Breast epithelium (tissue), 4 donors: ENCODE data around the gene RABEPK. TPM values are rescaled to one million over a fixed set of nuclear protein-coding genes. Genes with fewer than 3 reads are reported as not detected.
"Not testable (repeated sequence)": the region's sequence is repeated elsewhere in the genome, so short reads cannot be mapped to it uniquely, and the experiment has no call there.

Experiments used
- DNase-seq, 2 donors: peaks; one replicate each; pipeline ENCODE4 v3.0.0-alpha.2; 2019; ENCODE audit warnings: low spot score in 2 of 2
- H3K27ac ChIP-seq, 2 donors: fragments of 200-600 bp; sonication (generic) in 1 of 2; one replicate each; pipeline ENCODE4 v1.5.1; 2016 to 2019; ENCODE audit warnings: mild to moderate bottlenecking in 1 of 2
- H3K27me3 ChIP-seq, 2 donors: fragments of 200-600 bp; sonication (generic) in 1 of 2; one replicate each; pipeline versions ENCODE4 v1.5.1 to v1.6.0; 2017 to 2019; ENCODE audit warnings: control low read depth in 1 of 2, mild to moderate bottlenecking in 1 of 2
- H3K36me3 ChIP-seq: fragments of 200-600 bp; one replicate; pipeline ENCODE4 v1.5.1; 2019
- H3K4me1 ChIP-seq, 2 donors: fragments of 200-600 bp; sonication (generic); one replicate each; pipeline ENCODE4 v1.5.1; 2016 to 2019; ENCODE audit warnings: control low read depth in 1 of 2
- H3K4me3 ChIP-seq, 3 donors: fragments of 200-600 bp; sonication (generic); 1 replicate in 2 of 3; 2 replicates in 1 of 3; pipeline ENCODE4 v1.5.1; 2016 to 2019; ENCODE audit warnings: mild to moderate bottlenecking in 3 of 3, moderate library complexity in 2 of 3
- H3K9me3 ChIP-seq, 2 donors: fragments of 200-600 bp; sonication (generic) in 1 of 2; one replicate each; pipeline ENCODE4 v1.5.1; 2016 to 2019; ENCODE audit warnings: control low read depth in 1 of 2
- POLR2A ChIP-seq: fragments of 450-650 bp; IDR thresholded peaks from one replicate; pipeline ENCODE4 v1.6.1; 2016; ENCODE audit warnings: antibody characterized with exemption, mild to moderate bottlenecking, moderate library complexity
- POLR2AphosphoS5 ChIP-seq, 3 donors: sonication (generic); formaldehyde crosslinking; IDR thresholded peaks; one replicate each; pipeline ENCODE4 v1.6.1; 2017; ENCODE audit warnings: antibody characterized with exemption in 3 of 3
- intact Hi-C: fragments of 100-400 bp; cut with DNase I; formaldehyde crosslinking; loops from one replicate; pipeline ENCODE4 v1.15.1; 2023; ENCODE audit warnings: low total_unique reads
- total RNA-seq, 3 donors: library from RNA; depleted of rRNA; stranded (reverse); fragments of >200 nt; gene quantifications; one replicate each; pipeline ENCODE4 v1.1.0, GENCODE V29; 2016
- TF ChIP-seq, protein P1 (sequence below), 3 donors: fragments of 450-650 bp; IDR thresholded peaks; one replicate each; pipeline ENCODE4 v1.5.1; 2016 to 2017; ENCODE audit warnings: antibody characterized with exemption in 3 of 3, mild to moderate bottlenecking in 3 of 3, moderate library complexity in 3 of 3

Gene RABEPK
- total RNA-seq, 3 donors from 2014 or later, result 14.0 to 25.6 (median 17.9) TPM

- H3K27me3 ChIP-seq, result no peaks in the 10 kb centered on the region
- no peak overlapping the region for H3K4me3 ChIP-seq
- no peak for DNase-seq
- H3K4me1 ChIP-seq, result peaks cover 0 to 7% of the 10 kb centered on the region in 2 donors
- no peak overlapping the region for H3K27ac ChIP-seq
- TF ChIP-seq POLR2A (no peak), POLR2AphosphoS5 (IDR thresholded peaks at IDR 0.05) (no peak)
- TF ChIP-seq, protein P1, sequence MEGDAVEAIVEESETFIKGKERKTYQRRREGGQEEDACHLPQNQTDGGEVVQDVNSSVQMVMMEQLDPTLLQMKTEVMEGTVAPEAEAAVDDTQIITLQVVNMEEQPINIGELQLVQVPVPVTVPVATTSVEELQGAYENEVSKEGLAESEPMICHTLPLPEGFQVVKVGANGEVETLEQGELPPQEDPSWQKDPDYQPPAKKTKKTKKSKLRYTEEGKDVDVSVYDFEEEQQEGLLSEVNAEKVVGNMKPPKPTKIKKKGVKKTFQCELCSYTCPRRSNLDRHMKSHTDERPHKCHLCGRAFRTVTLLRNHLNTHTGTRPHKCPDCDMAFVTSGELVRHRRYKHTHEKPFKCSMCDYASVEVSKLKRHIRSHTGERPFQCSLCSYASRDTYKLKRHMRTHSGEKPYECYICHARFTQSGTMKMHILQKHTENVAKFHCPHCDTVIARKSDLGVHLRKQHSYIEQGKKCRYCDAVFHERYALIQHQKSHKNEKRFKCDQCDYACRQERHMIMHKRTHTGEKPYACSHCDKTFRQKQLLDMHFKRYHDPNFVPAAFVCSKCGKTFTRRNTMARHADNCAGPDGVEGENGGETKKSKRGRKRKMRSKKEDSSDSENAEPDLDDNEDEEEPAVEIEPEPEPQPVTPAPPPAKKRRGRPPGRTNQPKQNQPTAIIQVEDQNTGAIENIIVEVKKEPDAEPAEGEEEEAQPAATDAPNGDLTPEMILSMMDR (IDR thresholded peaks at IDR 0.05), result no peak
- no peaks in the 10 kb centered on the region for H3K36me3 ChIP-seq
- no peaks in the 10 kb centered on the region for H3K9me3 ChIP-seq
- intact Hi-C loops, result no loop called here
These were observed 39.6 kb upstream of the RABEPK start for GRCh38 chr9:125160750-125161149.

DNA sequence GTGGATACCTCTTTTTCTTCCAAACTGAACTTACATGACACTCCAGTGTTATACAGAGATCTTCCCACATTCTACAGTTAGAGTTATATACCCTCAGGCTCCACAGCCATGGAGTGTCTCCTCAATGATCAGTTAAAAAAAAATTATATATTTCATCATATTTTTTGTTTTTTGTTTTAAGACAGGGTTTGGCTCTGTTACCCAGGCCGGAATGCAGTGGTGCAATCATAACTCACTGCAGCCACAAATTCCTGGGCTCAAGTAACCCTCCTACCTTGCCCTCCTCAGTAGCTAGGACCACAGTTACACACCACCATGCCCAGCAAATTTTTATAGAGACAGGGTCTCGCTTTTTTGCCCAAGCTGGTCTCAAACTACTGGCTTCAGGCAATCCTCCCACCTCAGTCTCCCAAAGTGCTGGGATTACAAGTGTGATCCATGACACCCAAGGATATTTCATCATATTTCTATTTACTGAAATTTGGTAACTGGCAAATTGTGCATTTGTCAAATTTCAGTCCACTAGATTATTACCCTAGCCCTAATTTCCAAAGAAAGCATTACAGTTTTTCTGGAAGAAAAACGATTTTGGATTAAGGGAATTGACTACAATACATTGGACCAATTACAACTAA lies 38.9 kb upstream of the RABEPK start:
- Histone ChIP-seq H3K27me3 (no peaks in the 10 kb centered on the region), H3K36me3 (no peaks in the 10 kb centered on the region), H3K4me3 (no peak overlapping the region), H3K9me3 (no peaks in the 10 kb centered on the region), H3K4me1 (peaks cover 0 to 7% of the 10 kb centered on the region in 2 donors), H3K27ac (peak overlapping the region in 1 of 2 donors; percentile 45)
- no peak for TF ChIP-seq POLR2A
- peak in 1 of 3 donors; percentile 51 for TF ChIP-seq POLR2AphosphoS5 (IDR thresholded peaks at IDR 0.05)
- no peak for DNase-seq
- intact Hi-C loops, result no loop called here

DNA sequence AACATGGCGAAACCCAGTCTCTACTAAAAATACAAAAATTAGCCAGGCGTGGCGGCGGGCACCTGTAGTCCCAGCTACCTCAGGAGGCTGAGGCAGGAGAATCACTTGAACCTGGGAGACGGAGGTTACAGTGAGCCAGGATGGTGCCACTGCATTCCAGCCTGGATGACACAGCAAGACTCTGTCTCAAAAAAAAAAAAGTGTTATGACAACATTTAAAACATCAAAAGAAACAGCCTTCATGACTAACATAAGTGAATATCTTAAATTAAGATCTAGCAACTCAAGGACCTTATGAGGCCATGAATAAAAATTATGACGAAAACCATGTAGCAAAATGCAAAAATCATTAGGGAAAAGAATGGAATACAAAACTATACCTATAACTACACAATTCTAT lies 37.5 kb upstream of the RABEPK start:
- intact Hi-C loops, H3K9me3 ChIP-seq, H3K4me1 ChIP-seq, DNase-seq, H3K27me3 ChIP-seq, H3K36me3 ChIP-seq, H3K27ac ChIP-seq, H3K4me3 ChIP-seq: not testable (repeated sequence)

DNA sequence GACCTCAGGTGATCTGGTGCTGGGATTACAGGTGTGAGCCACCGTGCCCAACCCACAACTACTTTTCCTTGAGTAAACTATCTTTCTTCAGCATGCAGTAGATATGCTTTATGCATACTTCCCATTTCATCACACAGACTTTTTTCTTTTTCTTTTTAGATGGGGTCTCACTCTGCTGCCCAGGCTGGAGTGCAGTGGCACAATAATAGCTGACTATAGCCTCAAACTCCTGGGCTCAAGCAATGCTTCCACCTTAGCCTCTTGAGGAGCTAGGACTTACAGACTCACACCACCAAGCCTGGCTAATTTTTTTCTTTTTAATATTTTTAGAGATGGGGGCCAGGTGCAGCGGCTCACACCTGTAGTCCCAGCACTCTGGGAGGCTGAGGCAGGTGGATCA lies 33.6 kb upstream of the RABEPK start:
- no peaks in the 10 kb centered on the region for H3K9me3 ChIP-seq
- no peaks in the 10 kb centered on the region for H3K36me3 ChIP-seq
- TF ChIP-seq, protein P1 (IDR thresholded peaks at IDR 0.05), result no peak
- no peak for TF ChIP-seq POLR2A
- no peak for TF ChIP-seq POLR2AphosphoS5 (IDR thresholded peaks at IDR 0.05)
- intact Hi-C loops, result no loop called here
- no peak overlapping the region for H3K27ac ChIP-seq
- no peaks in the 10 kb centered on the region for H3K27me3 ChIP-seq
- DNase-seq, result no peak
- no peaks in the 10 kb centered on the region for H3K4me1 ChIP-seq
- no peak overlapping the region for H3K4me3 ChIP-seq

- no peak for DNase-seq
- no peaks in the 10 kb centered on the region for H3K9me3 ChIP-seq
- no peaks in the 10 kb centered on the region for H3K36me3 ChIP-seq
- no peaks in the 10 kb centered on the region for H3K4me1 ChIP-seq
- H3K27me3 ChIP-seq, result no peaks in the 10 kb centered on the region
- intact Hi-C loops, result no loop called here
- TF ChIP-seq POLR2AphosphoS5 (IDR thresholded peaks at IDR 0.05), result no peak
- TF ChIP-seq, protein P1 (IDR thresholded peaks at IDR 0.05), result no peak
- no peak for TF ChIP-seq POLR2A
- no peak overlapping the region for H3K4me3 ChIP-seq
- H3K27ac ChIP-seq, result no peak overlapping the region
These were observed 30.4 kb upstream of the RABEPK start for GRCh38 chr9:125169895-125170294.

GRCh38 chr9:125172031-125172755 lies 28.1 kb upstream of the RABEPK start:
- no peaks in the 10 kb centered on the region for H3K27me3 ChIP-seq
- TF ChIP-seq, protein P1 (IDR thresholded peaks at IDR 0.05), result no peak
- no peak for TF ChIP-seq POLR2AphosphoS5 (IDR thresholded peaks at IDR 0.05)
- no peak for TF ChIP-seq POLR2A
- no peak overlapping the region for H3K27ac ChIP-seq
- intact Hi-C loops, result no loop called here
- no peaks in the 10 kb centered on the region for H3K36me3 ChIP-seq
- H3K4me1 ChIP-seq, result no peaks in the 10 kb centered on the region
- DNase-seq, result no peak
- H3K9me3 ChIP-seq, result no peaks in the 10 kb centered on the region
- no peak overlapping the region for H3K4me3 ChIP-seq
